Measurements from ENCODE around the gene CCDC152.

Gene CCDC152

GRCh38 chr5:42799668-42800114 lies 43.1 kb downstream of the CCDC152 start:
- no peak overlapping the region for H3K4me2 ChIP-seq
- no peaks in the 10 kb centered on the region for H3K36me3 ChIP-seq
- H3K9me3 ChIP-seq = 0 out of 2 replicates have a peak, but pooled peaks cover 2% of the 10 kb centered on the region
- TF ChIP-seq Cebpa-rat (IDR thresholded peaks at IDR 0.05) = no peak
- H3K27me3 ChIP-seq = no peaks in the 10 kb centered on the region
- no peak overlapping the region for H3K27ac ChIP-seq
- H3K4me3 ChIP-seq = no peak overlapping the region
- no peak overlapping the region for H3K9ac ChIP-seq
- no peaks in the 10 kb centered on the region for H3K4me1 ChIP-seq
- no peaks in the 10 kb centered on the region for H4K20me1 ChIP-seq

- TF ChIP-seq Cebpa-rat (IDR thresholded peaks at IDR 0.05) = no peak
- Histone ChIP-seq H3K9ac (no peak overlapping the region), H3K27ac (no peak overlapping the region), H4K20me1 (no peaks in the 10 kb centered on the region), H3K4me3 (no peak overlapping the region), H3K36me3 (no peaks in the 10 kb centered on the region), H3K9me3 (0 out of 2 replicates have a peak, but pooled peaks cover 2% of the 10 kb centered on the region), H3K27me3 (no peaks in the 10 kb centered on the region), H3K4me2 (no peak overlapping the region), H3K4me1 (no peaks in the 10 kb centered on the region)
Observed at GRCh38 chr5:42800748-42801330, 44.2 kb downstream of the CCDC152 start.

GRCh38 chr5:42801516-42802166 lies 45.0 kb downstream of the CCDC152 start:
- Histone ChIP-seq H3K9ac (no peak overlapping the region), H3K4me1 (no peaks in the 10 kb centered on the region), H3K27ac (no peak overlapping the region), H3K27me3 (no peaks in the 10 kb centered on the region), H3K9me3 (0 out of 2 replicates have a peak, but pooled peaks cover 2% of the 10 kb centered on the region), H4K20me1 (no peaks in the 10 kb centered on the region), H3K4me3 (no peak overlapping the region), H3K4me2 (no peak overlapping the region), H3K36me3 (no peaks in the 10 kb centered on the region)
- no peak for TF ChIP-seq Cebpa-rat (IDR thresholded peaks at IDR 0.05)

GRCh38 chr5:42804717-42805339 lies 48.2 kb downstream of the CCDC152 start:
- H3K4me1 ChIP-seq = no peaks in the 10 kb centered on the region
- no peaks in the 10 kb centered on the region for H3K36me3 ChIP-seq
- H4K20me1 ChIP-seq = no peaks in the 10 kb centered on the region
- no peak overlapping the region for H3K9ac ChIP-seq
- no peaks in the 10 kb centered on the region for H3K27me3 ChIP-seq
- H3K27ac ChIP-seq = no peak overlapping the region
- TF ChIP-seq Cebpa-rat (IDR thresholded peaks at IDR 0.05) = no peak
- no peak overlapping the region for H3K4me2 ChIP-seq
- no peak overlapping the region for H3K4me3 ChIP-seq
- no peaks in the 10 kb centered on the region for H3K9me3 ChIP-seq

GRCh38 chr5:42806004-42806700 lies 49.5 kb downstream of the CCDC152 start:
- H4K20me1 ChIP-seq = no peaks in the 10 kb centered on the region
- H3K9ac ChIP-seq = no peak overlapping the region
- H3K4me1 ChIP-seq = no peaks in the 10 kb centered on the region
- no peak for TF ChIP-seq Cebpa-rat (IDR thresholded peaks at IDR 0.05)
- no peaks in the 10 kb centered on the region for H3K36me3 ChIP-seq
- H3K27me3 ChIP-seq = no peaks in the 10 kb centered on the region
- H3K27ac ChIP-seq = no peak overlapping the region
- no peaks in the 10 kb centered on the region for H3K9me3 ChIP-seq
- H3K4me3 ChIP-seq = no peak overlapping the region
- no peak overlapping the region for H3K4me2 ChIP-seq

GRCh38 chr5:42806701-42807262 lies 50.2 kb downstream of the CCDC152 start:
- Histone ChIP-seq H3K36me3 (no peaks in the 10 kb centered on the region), H3K9me3 (no peaks in the 10 kb centered on the region), H3K27ac (no peak overlapping the region), H3K9ac (no peak overlapping the region), H3K4me2 (no peak overlapping the region), H3K4me1 (peaks cover 4% of the 10 kb centered on the region; the same call in 1 of the 2 replicates), H3K4me3 (no peak overlapping the region), H4K20me1 (no peaks in the 10 kb centered on the region), H3K27me3 (no peaks in the 10 kb centered on the region)
- TF ChIP-seq Cebpa-rat (IDR thresholded peaks at IDR 0.05) = no peak

- Histone ChIP-seq H3K27me3 (no peaks in the 10 kb centered on the region), H3K4me2 (no peak overlapping the region), H3K27ac (no peak overlapping the region), H3K9ac (no peak overlapping the region), H3K4me3 (no peak overlapping the region), H4K20me1 (no peaks in the 10 kb centered on the region), H3K36me3 (no peaks in the 10 kb centered on the region), H3K4me1 (peaks cover 14% of the 10 kb centered on the region), H3K9me3 (no peaks in the 10 kb centered on the region)
- no peak for TF ChIP-seq Cebpa-rat (IDR thresholded peaks at IDR 0.05)
Observed at GRCh38 chr5:42807722-42808447, 51.3 kb downstream of the CCDC152 start.

GRCh38 chr5:42808888-42809611 lies 52.4 kb downstream of the CCDC152 start:
- Histone ChIP-seq H3K27ac (no peak overlapping the region), H3K4me2 (no peak overlapping the region), H4K20me1 (no peaks in the 10 kb centered on the region), H3K4me1 (peaks cover 14% of the 10 kb centered on the region), H3K9ac (no peak overlapping the region), H3K9me3 (no peaks in the 10 kb centered on the region), H3K27me3 (no peaks in the 10 kb centered on the region), H3K36me3 (no peaks in the 10 kb centered on the region), H3K4me3 (no peak overlapping the region)
- no peak for TF ChIP-seq Cebpa-rat (IDR thresholded peaks at IDR 0.05)
